Measurements from ENCODE around the gene GYG2.

Gene GYG2

DNA sequence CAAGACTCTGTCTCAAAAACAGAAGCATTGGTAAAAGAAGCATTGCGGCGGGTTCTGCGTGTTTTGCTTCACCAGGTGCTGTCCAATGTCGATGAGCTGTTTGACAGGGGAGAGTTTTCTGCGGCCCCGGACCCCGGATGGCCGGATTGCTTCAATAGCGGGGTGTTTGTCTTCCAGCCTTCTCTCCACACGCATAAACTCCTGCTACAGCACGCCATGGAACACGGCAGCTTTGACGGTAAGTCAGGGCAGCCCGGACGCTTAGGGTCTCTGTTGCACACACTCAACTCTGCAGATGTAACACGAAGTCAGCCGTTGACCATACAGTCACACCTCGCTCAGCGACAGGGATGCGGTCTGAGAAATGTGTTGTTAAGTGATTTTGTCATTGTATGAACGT is 26.2 kb downstream of the GYG2 start:
- Histone ChIP-seq H2AFZ (ENCODE audit: low read depth, low read length, severe bottlenecking) (no peak overlapping the region), H3K9me2 (replicated peaks; ENCODE audit: insufficient read depth, low read length) (no peaks in the 10 kb centered on the region), H3F3A (ENCODE audit: insufficient read depth) (no peaks in the 10 kb centered on the region), H3K36me3 (ENCODE audit: low read length) (no peaks in the 10 kb centered on the region), H3K79me2 (ENCODE audit: insufficient read depth, low read length) (no peaks in the 10 kb centered on the region), H4K20me1 (ENCODE audit: low read depth, low read length) (no peaks in the 10 kb centered on the region), H3K9ac (ENCODE audit: low read length) (no peak overlapping the region), H3K4me2 (ENCODE audit: low read depth, low read length, poor library complexity, severe bottlenecking) (no peak overlapping the region), H3K4me3 (ENCODE audit: insufficient read depth, low read length, poor library complexity, severe bottlenecking) (no peak overlapping the region), H3K27ac (ENCODE audit: low read depth, low read length) (no peak overlapping the region), H3K9me3 (ENCODE audit: insufficient read depth, low read length) (no peaks in the 10 kb centered on the region), H3K27me3 (ENCODE audit: low read length) (no peaks in the 10 kb centered on the region)
- TF ChIP-seq, protein P1, sequence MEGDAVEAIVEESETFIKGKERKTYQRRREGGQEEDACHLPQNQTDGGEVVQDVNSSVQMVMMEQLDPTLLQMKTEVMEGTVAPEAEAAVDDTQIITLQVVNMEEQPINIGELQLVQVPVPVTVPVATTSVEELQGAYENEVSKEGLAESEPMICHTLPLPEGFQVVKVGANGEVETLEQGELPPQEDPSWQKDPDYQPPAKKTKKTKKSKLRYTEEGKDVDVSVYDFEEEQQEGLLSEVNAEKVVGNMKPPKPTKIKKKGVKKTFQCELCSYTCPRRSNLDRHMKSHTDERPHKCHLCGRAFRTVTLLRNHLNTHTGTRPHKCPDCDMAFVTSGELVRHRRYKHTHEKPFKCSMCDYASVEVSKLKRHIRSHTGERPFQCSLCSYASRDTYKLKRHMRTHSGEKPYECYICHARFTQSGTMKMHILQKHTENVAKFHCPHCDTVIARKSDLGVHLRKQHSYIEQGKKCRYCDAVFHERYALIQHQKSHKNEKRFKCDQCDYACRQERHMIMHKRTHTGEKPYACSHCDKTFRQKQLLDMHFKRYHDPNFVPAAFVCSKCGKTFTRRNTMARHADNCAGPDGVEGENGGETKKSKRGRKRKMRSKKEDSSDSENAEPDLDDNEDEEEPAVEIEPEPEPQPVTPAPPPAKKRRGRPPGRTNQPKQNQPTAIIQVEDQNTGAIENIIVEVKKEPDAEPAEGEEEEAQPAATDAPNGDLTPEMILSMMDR (IDR thresholded peaks at IDR 0.05; ENCODE audit: insufficient read depth, low read length, poor library complexity, severe bottlenecking): no peak
- no peak for TF ChIP-seq EZH2phosphoT487 (conservative IDR thresholded peaks at IDR 0.05; ENCODE audit: low read length)

GRCh38 chrX:2855761-2856160 is 27.0 kb downstream of the GYG2 start:
- Histone ChIP-seq H3K9ac (ENCODE audit: low read length) (no peak overlapping the region), H3K9me2 (replicated peaks; ENCODE audit: insufficient read depth, low read length) (no peaks in the 10 kb centered on the region), H4K20me1 (ENCODE audit: low read depth, low read length) (no peaks in the 10 kb centered on the region), H3K79me2 (ENCODE audit: insufficient read depth, low read length) (no peaks in the 10 kb centered on the region), H3F3A (ENCODE audit: insufficient read depth) (no peaks in the 10 kb centered on the region), H3K4me3 (ENCODE audit: insufficient read depth, low read length, poor library complexity, severe bottlenecking) (no peak overlapping the region), H2AFZ (ENCODE audit: low read depth, low read length, severe bottlenecking) (no peak overlapping the region), H3K9me3 (ENCODE audit: insufficient read depth, low read length) (no peaks in the 10 kb centered on the region), H3K4me2 (ENCODE audit: low read depth, low read length, poor library complexity, severe bottlenecking) (no peak overlapping the region), H3K36me3 (ENCODE audit: low read length) (no peaks in the 10 kb centered on the region), H3K27me3 (ENCODE audit: low read length) (no peaks in the 10 kb centered on the region), H3K27ac (ENCODE audit: low read depth, low read length) (no peak overlapping the region)
- TF ChIP-seq, protein P1 (IDR thresholded peaks at IDR 0.05; ENCODE audit: insufficient read depth, low read length, poor library complexity, severe bottlenecking): no peak
- TF ChIP-seq EZH2phosphoT487 (conservative IDR thresholded peaks at IDR 0.05; ENCODE audit: low read length): no peak

- no peaks in the 10 kb centered on the region for H3K9me2 ChIP-seq (replicated peaks; ENCODE audit: insufficient read depth, low read length)
- H3K36me3 ChIP-seq (ENCODE audit: low read length): no peaks in the 10 kb centered on the region
- no peak overlapping the region for H3K27ac ChIP-seq (ENCODE audit: low read depth, low read length)
Measured at GRCh38 chrX:2857566-2857965, 28.8 kb downstream of the GYG2 start.

More at GRCh38 chrX:2857566-2857965, 28.8 kb downstream of the GYG2 start:
- Histone ChIP-seq H3K9ac (ENCODE audit: low read length) (no peak overlapping the region), H3K4me3 (ENCODE audit: insufficient read depth, low read length, poor library complexity, severe bottlenecking) (no peak overlapping the region), H3K9me3 (ENCODE audit: insufficient read depth, low read length) (no peaks in the 10 kb centered on the region), H3K79me2 (ENCODE audit: insufficient read depth, low read length) (no peaks in the 10 kb centered on the region), H3K4me2 (ENCODE audit: low read depth, low read length, poor library complexity, severe bottlenecking) (no peak overlapping the region), H2AFZ (ENCODE audit: low read depth, low read length, severe bottlenecking) (no peak overlapping the region), H4K20me1 (ENCODE audit: low read depth, low read length) (no peaks in the 10 kb centered on the region), H3K27me3 (ENCODE audit: low read length) (no peaks in the 10 kb centered on the region), H3F3A (ENCODE audit: insufficient read depth) (no peaks in the 10 kb centered on the region)
- no peak for TF ChIP-seq EZH2phosphoT487 (conservative IDR thresholded peaks at IDR 0.05; ENCODE audit: low read length)
- TF ChIP-seq, protein P1 (IDR thresholded peaks at IDR 0.05; ENCODE audit: insufficient read depth, low read length, poor library complexity, severe bottlenecking): no peak

All from SU-DHL-6 (cell line).